ENCODE data around the gene RIMOC1.

GRCh38 chr5:41925555-41925951, 21.4 kb downstream of the RIMOC1 start:
- TF ChIP-seq CTCF (conservative IDR thresholded peaks at IDR 0.05 in 1 of 2, IDR thresholded peaks at IDR 0.05 in 1 of 2; ENCODE audit: low read depth in 1 of 2, low read length in 2 of 2) (no peak), EZH2 (IDR thresholded peaks at IDR 0.05; ENCODE audit: low read length, missing control alignments) (no peak)
